ENCODE results near the gene ELOVL6. TPM values are rescaled to one million over a fixed set of nuclear protein-coding genes. Genes with fewer than 3 reads are reported as not detected.

ELOVL6 gene
- total RNA-seq, 4 donors from 2014 or later, result 3.4 to 25.9 (median 11.4) TPM

DNA sequence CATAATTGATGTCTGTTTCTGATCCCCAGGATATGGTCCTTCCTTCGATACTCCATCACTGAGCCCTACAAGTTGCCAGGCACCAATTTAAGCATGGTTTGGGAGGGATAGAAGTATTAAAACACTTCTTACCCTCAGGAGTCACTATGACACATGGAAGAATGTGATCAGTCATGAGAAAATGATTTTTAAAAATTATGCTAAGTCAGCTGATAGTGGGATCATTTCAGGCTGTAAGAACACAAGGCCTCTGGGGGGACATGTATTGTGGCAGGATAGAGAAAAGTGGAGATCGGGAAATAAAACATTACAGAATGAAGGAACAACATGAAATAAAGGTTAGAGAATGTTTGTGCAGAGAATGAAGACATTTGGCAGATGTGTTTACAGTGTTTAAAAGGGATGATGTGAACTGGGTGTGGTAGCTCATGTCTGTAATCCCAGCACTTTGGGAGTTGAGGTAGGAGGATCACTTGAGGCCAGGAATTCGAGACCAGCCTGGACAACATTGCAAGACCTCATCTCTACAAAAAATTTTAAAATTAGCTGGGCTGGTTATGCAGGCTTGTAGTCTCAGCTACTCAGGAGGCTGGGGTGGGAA, 64.0 kb downstream of the ELOVL6 start:
- peak overlapping the region; percentile 20 to 67 (median 53) for H3K27ac ChIP-seq
- peaks cover 0 to 45% (median 16%) of the 10 kb centered on the region in 4 donors for H3K4me1 ChIP-seq
- H3K4me3 ChIP-seq, result no peak overlapping the region
- no peaks in the 10 kb centered on the region for H3K36me3 ChIP-seq
- WGBS, 2 donors (ENCODE audit: low coverage in 1 of 2), result 82 to 91% methylated on average over 1 to 3 of the region's 3 CpGs
- no peaks in the 10 kb centered on the region for H3K9me3 ChIP-seq
- no peaks in the 10 kb centered on the region for H3K27me3 ChIP-seq
- in situ Hi-C loops (cut with MboI; ENCODE audit: low pct_ligation_motif_present in 1 of 4, low pct_unique_long_range_greater_than_20kb in 1 of 4, low sequenced_read_pairs in 3 of 4), result no loop called here
- intact Hi-C loops (cut with DNase I; ENCODE audit: low total_unique reads), result no loop called here
- DNase-seq, result no peak
- TF ChIP-seq, protein P1, sequence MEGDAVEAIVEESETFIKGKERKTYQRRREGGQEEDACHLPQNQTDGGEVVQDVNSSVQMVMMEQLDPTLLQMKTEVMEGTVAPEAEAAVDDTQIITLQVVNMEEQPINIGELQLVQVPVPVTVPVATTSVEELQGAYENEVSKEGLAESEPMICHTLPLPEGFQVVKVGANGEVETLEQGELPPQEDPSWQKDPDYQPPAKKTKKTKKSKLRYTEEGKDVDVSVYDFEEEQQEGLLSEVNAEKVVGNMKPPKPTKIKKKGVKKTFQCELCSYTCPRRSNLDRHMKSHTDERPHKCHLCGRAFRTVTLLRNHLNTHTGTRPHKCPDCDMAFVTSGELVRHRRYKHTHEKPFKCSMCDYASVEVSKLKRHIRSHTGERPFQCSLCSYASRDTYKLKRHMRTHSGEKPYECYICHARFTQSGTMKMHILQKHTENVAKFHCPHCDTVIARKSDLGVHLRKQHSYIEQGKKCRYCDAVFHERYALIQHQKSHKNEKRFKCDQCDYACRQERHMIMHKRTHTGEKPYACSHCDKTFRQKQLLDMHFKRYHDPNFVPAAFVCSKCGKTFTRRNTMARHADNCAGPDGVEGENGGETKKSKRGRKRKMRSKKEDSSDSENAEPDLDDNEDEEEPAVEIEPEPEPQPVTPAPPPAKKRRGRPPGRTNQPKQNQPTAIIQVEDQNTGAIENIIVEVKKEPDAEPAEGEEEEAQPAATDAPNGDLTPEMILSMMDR (IDR thresholded peaks at IDR 0.05), result no peak
- no peak for TF ChIP-seq POLR2A (IDR thresholded peaks at IDR 0.05)
- no peak for TF ChIP-seq POLR2AphosphoS5 (IDR thresholded peaks at IDR 0.05)
- TF ChIP-seq EP300 (IDR thresholded peaks at IDR 0.05; ENCODE audit: low read depth), result no peak

DNA sequence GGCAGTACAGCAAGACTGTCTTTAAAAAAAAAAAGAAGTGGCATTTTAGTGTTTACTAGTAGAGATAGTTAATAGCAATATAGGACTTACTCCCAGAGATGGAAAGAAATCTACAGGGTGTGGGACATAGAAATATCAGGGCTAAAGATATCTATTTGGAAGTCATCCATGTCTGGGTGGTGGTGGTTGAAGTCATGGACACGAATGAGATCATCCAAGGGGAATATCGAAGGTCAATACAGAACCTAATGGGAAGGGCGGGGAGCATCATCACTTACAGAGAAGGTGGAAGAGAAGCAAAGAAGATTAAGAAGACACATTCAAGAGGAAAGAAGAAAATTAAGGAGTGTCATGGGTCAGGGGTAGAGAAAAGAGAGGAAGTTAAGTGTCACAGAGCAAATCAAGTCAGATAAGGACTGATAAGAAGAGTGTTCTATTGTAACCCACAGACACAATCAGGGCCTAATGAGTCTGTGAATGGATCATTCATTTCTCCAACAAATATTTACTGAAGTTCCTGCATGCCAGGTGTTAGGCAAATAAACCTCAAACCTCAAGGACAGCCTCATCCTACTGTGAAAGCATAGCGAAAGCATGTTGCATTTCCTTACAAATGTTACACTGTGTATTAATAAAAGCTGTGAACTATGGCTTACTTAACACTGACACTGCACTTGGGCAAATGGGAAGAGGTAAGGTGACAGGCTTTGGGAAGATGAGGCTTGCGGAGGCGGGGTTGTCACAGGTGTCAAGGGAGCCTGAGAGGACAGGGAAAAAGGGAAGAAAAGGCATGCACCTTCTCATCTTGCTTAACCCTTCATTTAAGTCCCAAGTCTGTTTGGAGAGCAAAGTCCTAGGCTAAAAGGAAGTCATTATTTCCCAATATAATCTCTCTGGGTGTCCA, 65.3 kb downstream of the ELOVL6 start:
- peak; percentile 29 for DNase-seq
- 57 to 63% methylated on average over 3 to 6 of the region's 6 CpGs for WGBS, 2 donors (ENCODE audit: low coverage in 1 of 2)
- Histone ChIP-seq H3K27me3 (no peaks in the 10 kb centered on the region), H3K4me3 (no peak overlapping the region), H3K36me3 (no peaks in the 10 kb centered on the region), H3K9me3 (no peaks in the 10 kb centered on the region), H3K4me1 (peaks cover 0 to 52% (median 16%) of the 10 kb centered on the region in 4 donors), H3K27ac (peak overlapping the region; percentile 50 to 67 (median 56))
- intact Hi-C loops (cut with DNase I; ENCODE audit: low total_unique reads) (no loop called here), in situ Hi-C loops (cut with MboI; ENCODE audit: low pct_ligation_motif_present in 1 of 4, low pct_unique_long_range_greater_than_20kb in 1 of 4, low sequenced_read_pairs in 3 of 4) (no loop called here)
- TF ChIP-seq, protein P1 (IDR thresholded peaks at IDR 0.05), result no peak
- TF ChIP-seq POLR2AphosphoS5 (IDR thresholded peaks at IDR 0.05), result peak in 1 of 3 donors; percentile 20

DNA sequence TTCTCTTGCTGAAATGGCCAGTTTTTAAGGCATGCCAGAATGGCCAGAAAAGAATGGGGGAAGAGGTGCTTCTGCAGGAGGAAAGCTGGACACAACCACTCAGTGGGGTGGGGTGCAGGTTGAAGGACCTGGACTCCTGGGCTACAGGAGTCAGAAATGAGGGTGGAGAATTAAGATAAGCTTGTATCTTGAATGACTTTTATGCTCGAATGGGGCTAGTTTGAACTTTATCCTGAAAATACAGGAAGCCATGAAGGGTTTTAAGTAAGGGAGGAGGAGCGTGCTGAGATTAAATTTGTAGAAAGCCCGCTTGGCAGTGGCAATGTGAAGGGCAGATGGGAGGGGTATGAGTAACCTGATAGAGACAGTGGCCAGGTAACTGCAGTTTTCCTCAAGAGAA, 66.5 kb downstream of the ELOVL6 start:
- intact Hi-C loops (cut with DNase I; ENCODE audit: low total_unique reads), result no loop called here
- DNase-seq, result peak; percentile 41

More for the DNA sequence above, 66.5 kb downstream of the ELOVL6 start:
- no peaks in the 10 kb centered on the region for H3K27me3 ChIP-seq
- TF ChIP-seq, protein P1 (IDR thresholded peaks at IDR 0.05), result no peak
- TF ChIP-seq EP300 (IDR thresholded peaks at IDR 0.05; ENCODE audit: low read depth) (no peak), POLR2AphosphoS5 (IDR thresholded peaks at IDR 0.05) (no peak), POLR2A (IDR thresholded peaks at IDR 0.05) (no peak)
- 39 to 59% methylated on average over 3 of the region's 3 CpGs for WGBS, 2 donors (ENCODE audit: low coverage in 1 of 2)
- in situ Hi-C loops (cut with MboI; ENCODE audit: low pct_ligation_motif_present in 1 of 4, low pct_unique_long_range_greater_than_20kb in 1 of 4, low sequenced_read_pairs in 3 of 4), result no loop called here
- peak overlapping the region; percentile 50 to 67 (median 56) for H3K27ac ChIP-seq
- no peak overlapping the region for H3K4me3 ChIP-seq
- H3K36me3 ChIP-seq, result no peaks in the 10 kb centered on the region
- H3K9me3 ChIP-seq, result no peaks in the 10 kb centered on the region
- H3K4me1 ChIP-seq, result peaks cover 0 to 56% (median 16%) of the 10 kb centered on the region in 4 donors

All from transverse colon (tissue), 4 donors.